Colonic mucosa (tissue), 4 donors: ENCODE measurements around the gene NOP58. TPM values are rescaled to one million over a fixed set of nuclear protein-coding genes. Genes with fewer than 3 reads are reported as not detected.

ENCODE experiments used
- DNase-seq: peaks from one replicate; pipeline ENCODE4 v3.0.0-alpha.2; 2020
- H3K27ac ChIP-seq: fragments of 200-600 bp; one replicate; pipeline ENCODE4 v1.8.0; 2021
- H3K27me3 ChIP-seq: fragments of 200-600 bp; one replicate; pipeline ENCODE4 v1.8.0; 2021
- H3K36me3 ChIP-seq: fragments of 200-600 bp; one replicate; pipeline ENCODE4 v1.8.0; 2021
- H3K4me1 ChIP-seq: fragments of 200-600 bp; one replicate; pipeline ENCODE4 v1.8.0; 2021; ENCODE audit warnings: mild to moderate bottlenecking
- H3K4me3 ChIP-seq: fragments of 200-600 bp; one replicate; pipeline ENCODE4 v1.8.0; 2021
- H3K9ac ChIP-seq, 2 donors: one replicate each; pipeline ENCODE4 v1.7.0; 2013; ENCODE audit warnings: control low read depth in 2 of 2, low read depth in 2 of 2, low read length in 2 of 2
- H3K9me3 ChIP-seq: fragments of 200-600 bp; one replicate; pipeline ENCODE4 v1.8.0; 2021
- CTCF ChIP-seq: fragments of 200-600 bp; IDR thresholded peaks from one replicate; pipeline ENCODE4 v1.8.0; 2022; ENCODE audit warnings: antibody characterized with exemption, mild to moderate bottlenecking
- intact Hi-C: fragments of 100-400 bp; cut with DNase I; formaldehyde crosslinking; loops from one replicate; pipeline ENCODE4 v1.14.1; 2022
- total RNA-seq, 2 donors: library from RNA; stranded (reverse); fragmentation: NEBNext Ultra II Directional in 1 of 2; extraction: Animal tissue kit (Norgen Biotek cat#: 25700) in 1 of 2; gene quantifications; one replicate each; pipeline ENCODE4 v1.2.1, GENCODE V29; 2021
- donor health status: healthy.
- donor health status: DM: no; HTN: no; CAD: no.
- donor health status: DM: no; HTN: no; CAD: no.

The NOP58 gene
- total RNA-seq, 2 donors from 2014 or later: 34.3 to 62.7 TPM

GRCh38 chr2:202327858-202328257 is 62.3 kb downstream of the NOP58 start:
- no peaks in the 10 kb centered on the region for H3K36me3 ChIP-seq
- H3K4me1 ChIP-seq: no peaks in the 10 kb centered on the region
- no peak overlapping the region for H3K4me3 ChIP-seq
- no peaks in the 10 kb centered on the region for H3K9me3 ChIP-seq
- no peak overlapping the region for H3K9ac ChIP-seq
- intact Hi-C loops: no loop called here
- TF ChIP-seq CTCF: no peak
- no peaks in the 10 kb centered on the region for H3K27me3 ChIP-seq
- no peak overlapping the region for H3K27ac ChIP-seq
- DNase-seq: no peak

- no peak for DNase-seq
These were observed 70.4 kb downstream of the NOP58 start for GRCh38 chr2:202335791-202336467.

GRCh38 chr2:202337151-202337550 is 71.6 kb downstream of the NOP58 start:
- Histone ChIP-seq H3K9me3 (no peaks in the 10 kb centered on the region), H3K9ac (no peak overlapping the region), H3K4me3 (no peak overlapping the region), H3K27ac (no peak overlapping the region), H3K27me3 (no peaks in the 10 kb centered on the region), H3K4me1 (no peaks in the 10 kb centered on the region), H3K36me3 (no peaks in the 10 kb centered on the region)
- intact Hi-C loops: no loop called here
- no peak for TF ChIP-seq CTCF
- DNase-seq: no peak

More at GRCh38 chr2:202335791-202336467, 70.4 kb downstream of the NOP58 start:
- intact Hi-C loops: no loop called here
- Histone ChIP-seq H3K9me3 (no peaks in the 10 kb centered on the region), H3K27ac (no peak overlapping the region), H3K9ac (no peak overlapping the region), H3K4me1 (no peaks in the 10 kb centered on the region), H3K27me3 (no peaks in the 10 kb centered on the region), H3K4me3 (no peak overlapping the region), H3K36me3 (no peaks in the 10 kb centered on the region)
- no peak for TF ChIP-seq CTCF

GRCh38 chr2:202337706-202338346 is 72.3 kb downstream of the NOP58 start:
- no peak for DNase-seq
- Histone ChIP-seq H3K4me1 (no peaks in the 10 kb centered on the region), H3K9ac (no peak overlapping the region), H3K9me3 (no peaks in the 10 kb centered on the region), H3K4me3 (no peak overlapping the region), H3K27me3 (no peaks in the 10 kb centered on the region), H3K36me3 (no peaks in the 10 kb centered on the region), H3K27ac (no peak overlapping the region)
- no peak for TF ChIP-seq CTCF
- intact Hi-C loops: no loop called here

GRCh38 chr2:202339071-202339870 is 73.7 kb downstream of the NOP58 start:
- peak; percentile 33 for DNase-seq
- no peaks in the 10 kb centered on the region for H3K9me3 ChIP-seq
- no peaks in the 10 kb centered on the region for H3K27me3 ChIP-seq
- no peak for TF ChIP-seq CTCF
- no peaks in the 10 kb centered on the region for H3K36me3 ChIP-seq
- H3K27ac ChIP-seq: no peak overlapping the region
- no peaks in the 10 kb centered on the region for H3K4me1 ChIP-seq
- no peak overlapping the region for H3K4me3 ChIP-seq
- H3K9ac ChIP-seq: no peak overlapping the region
- intact Hi-C loops: no loop called here
